Fibroblast of skin of abdomen (primary cell): ENCODE results near the gene SEPTIN11. TPM values are rescaled to one million over a fixed set of nuclear protein-coding genes. Genes with fewer than 3 reads are reported as not detected.

Experiments
- DNase-seq: peaks from one replicate; pipeline ENCODE4 v3.0.0-alpha.2; 2013
- polyA plus RNA-seq, 2 experiments: library from polyadenylated mRNA; unstranded; fragments of 120-200 nt; gene quantifications; one replicate each; pipeline ENCODE4 v1.2.1, GENCODE V29; 2013; ENCODE audit not compliant: insufficient read length in 2 of 2

The SEPTIN11 gene
- 654 TPM for polyA plus RNA-seq (2013, experiment 1 of 2; ENCODE audit: insufficient read length)
- polyA plus RNA-seq (2013, experiment 2 of 2; ENCODE audit: insufficient read length) = 594 TPM

DNA sequence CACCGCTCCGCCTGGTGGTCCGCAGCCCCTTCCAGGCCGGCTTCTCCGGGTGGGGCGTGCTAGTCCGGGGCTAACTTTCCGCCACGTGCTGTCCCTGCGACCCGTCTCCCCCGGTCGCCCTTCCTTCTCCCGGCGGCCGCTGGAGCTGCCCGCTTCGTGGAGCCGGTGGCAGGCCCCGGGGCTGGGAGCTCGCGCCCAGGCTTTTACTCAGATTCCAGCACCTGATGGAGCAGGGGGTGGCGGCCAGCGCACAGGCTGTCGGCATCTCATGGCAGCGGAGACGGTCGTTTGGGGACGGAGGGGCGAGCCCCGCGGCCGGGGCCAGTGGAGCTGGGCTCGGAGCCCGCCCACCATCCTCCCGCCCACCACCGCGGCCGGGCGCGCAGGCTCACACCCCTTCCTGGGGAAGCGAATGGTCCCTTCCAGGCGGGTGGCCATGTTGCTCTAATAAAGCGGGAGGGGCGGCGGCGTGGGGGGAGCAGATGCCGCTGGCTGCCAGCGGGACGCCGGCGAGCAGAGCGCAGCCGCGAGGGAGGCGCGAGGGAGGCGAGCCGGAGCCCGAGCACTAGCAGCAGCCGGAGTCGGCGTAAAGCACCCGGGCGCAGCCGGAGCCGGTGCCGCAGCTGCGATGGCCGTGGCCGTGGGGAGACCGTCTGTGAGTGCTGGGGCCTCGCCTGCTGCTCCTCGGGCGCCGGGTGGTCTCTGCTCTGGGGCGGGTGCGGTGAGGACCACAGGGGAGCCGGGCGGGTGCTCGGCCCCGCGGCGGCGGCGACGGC, at the start of gene SEPTIN11:
Gene SEPTIN11 (plus strand): TSS at position 477 of the 776 bp plus-strand sequence. CDS start 152 bp downstream, at position 629.
- DNase-seq = peak; percentile 97

- DNase-seq = no peak
Observed at GRCh38 chr4:76902233-76902890, 47.2 kb upstream of the SEPTIN11 start.

GRCh38 chr4:76904646-76905190, 44.8 kb upstream of the SEPTIN11 start:
- DNase-seq = no peak

GRCh38 chr4:76905521-76905920, 44.0 kb upstream of the SEPTIN11 start:
- DNase-seq = peak; percentile 93

GRCh38 chr4:76909711-76910110, 39.8 kb upstream of the SEPTIN11 start:
- DNase-seq = no peak

DNA sequence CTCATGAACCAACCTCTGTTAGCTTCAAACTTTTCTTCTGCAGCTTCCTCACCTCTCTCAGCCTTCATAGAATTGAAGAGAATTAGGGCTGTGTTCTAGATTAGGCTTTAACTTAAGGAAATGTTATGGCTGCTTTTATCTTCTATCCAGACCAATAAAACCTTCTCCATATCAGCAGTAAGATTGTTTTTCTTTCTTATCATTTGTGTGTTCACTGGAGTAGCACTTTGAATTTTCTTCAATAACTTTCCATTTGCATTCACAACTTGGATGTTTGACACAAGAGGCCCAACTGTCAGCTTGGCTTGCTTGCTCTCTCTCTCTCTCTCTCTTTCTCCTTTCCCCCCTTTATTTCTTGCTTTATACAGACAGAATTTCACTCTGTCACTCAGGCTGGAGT, 28.8 kb upstream of the SEPTIN11 start:
- DNase-seq = no peak

GRCh38 chr4:76923619-76924357, 25.8 kb upstream of the SEPTIN11 start:
- DNase-seq = no peak

- no peak for DNase-seq
Observed at GRCh38 chr4:76926841-76927240, 22.7 kb upstream of the SEPTIN11 start.

DNA sequence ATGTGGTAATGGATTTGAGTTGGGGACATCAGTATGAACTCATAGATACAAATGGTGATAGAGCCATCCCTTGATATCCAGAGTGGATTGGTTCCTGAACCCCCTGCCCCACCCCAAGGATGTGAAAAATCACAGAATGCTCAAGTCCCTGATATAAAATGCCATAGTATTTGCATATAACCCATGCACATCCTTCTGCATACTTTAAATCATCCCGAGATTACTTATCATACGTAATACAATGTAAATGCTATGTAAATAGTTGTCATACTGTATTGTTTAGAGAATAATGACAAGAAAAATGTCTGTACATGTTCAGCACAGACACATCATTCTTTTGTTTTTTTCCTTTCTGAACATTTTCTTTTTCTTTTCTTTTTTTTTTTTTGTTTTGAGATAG, 18.9 kb upstream of the SEPTIN11 start:
- DNase-seq = no peak

GRCh38 chr4:76931087-76931486, 18.5 kb upstream of the SEPTIN11 start:
- no peak for DNase-seq

GRCh38 chr4:76931576-76932276, 17.8 kb upstream of the SEPTIN11 start:
- no peak for DNase-seq

- DNase-seq = no peak
Observed at GRCh38 chr4:76939184-76939583, 10.4 kb upstream of the SEPTIN11 start.

GRCh38 chr4:76943129-76943620, 6.4 kb upstream of the SEPTIN11 start:
- DNase-seq = no peak

- DNase-seq = no peak
Observed at GRCh38 chr4:76943790-76944189, 5.8 kb upstream of the SEPTIN11 start.

DNA sequence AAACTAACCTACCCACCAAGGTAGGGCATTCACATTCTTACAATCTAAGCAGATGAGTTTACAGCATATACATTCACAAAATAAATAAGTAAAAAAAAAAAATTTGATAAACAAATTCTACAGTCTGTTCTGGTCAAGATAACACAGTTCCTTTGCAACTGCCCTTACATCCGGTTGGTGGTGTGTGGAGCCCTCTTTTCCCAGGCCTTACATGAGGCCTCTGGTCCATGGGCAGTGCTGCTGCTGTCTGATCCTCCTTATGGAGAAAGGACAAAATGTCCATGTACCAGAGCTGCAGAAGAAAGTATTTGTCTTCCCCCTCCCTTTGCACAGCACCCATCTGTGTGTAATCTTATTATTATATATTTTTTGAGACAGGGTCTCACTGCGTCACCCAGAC, 2.2 kb upstream of the SEPTIN11 start:
- peak; percentile 37 for DNase-seq

GRCh38 chr4:76948443-76949275, 893 bp upstream of the SEPTIN11 start:
- DNase-seq = peak; percentile 81

DNA sequence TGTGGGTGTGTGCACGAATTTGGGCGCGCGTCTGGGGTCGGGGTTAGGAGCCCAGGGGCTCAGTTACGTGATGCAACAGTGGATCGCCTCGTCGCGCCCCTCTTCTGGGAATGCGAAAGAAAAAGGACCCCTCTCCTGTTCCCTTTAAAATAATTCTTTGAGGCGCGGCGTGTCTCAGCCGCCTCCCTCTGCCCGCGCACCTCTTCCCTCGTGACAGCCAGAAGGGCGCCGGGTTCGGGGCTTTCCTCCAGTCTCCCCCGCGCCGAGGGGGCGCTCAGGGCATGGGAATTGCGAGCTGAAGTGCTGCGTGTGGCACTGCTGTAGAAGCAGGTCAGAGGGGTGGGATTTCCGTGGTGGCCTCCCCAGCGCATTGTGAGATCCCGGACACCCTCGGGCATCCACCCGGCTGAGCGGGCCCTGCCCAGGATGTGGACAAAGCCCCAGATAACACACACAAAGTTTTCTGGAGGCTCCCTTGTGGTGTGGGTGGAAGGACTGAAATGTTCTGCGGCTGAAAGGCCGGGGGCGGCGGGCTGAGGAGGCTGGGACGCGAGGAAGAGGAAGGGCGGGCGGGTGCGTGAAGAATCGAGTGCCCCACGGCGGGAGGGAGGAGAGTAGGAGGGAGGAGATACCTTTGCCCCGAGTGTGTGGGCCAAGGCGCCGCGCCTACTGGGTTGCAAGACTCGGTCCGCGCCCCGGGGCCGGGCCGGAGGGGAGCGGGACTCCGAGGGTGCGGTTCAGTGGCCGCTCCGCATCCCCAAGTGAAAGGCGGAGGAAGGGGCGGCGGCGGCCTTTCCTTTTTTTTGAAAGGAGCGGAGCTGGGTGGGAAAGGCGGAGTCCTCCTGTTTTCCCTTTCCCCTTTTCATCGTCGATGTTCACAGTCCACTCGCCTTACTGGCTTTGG, 752 bp downstream of the SEPTIN11 start:
- DNase-seq = no peak

DNA sequence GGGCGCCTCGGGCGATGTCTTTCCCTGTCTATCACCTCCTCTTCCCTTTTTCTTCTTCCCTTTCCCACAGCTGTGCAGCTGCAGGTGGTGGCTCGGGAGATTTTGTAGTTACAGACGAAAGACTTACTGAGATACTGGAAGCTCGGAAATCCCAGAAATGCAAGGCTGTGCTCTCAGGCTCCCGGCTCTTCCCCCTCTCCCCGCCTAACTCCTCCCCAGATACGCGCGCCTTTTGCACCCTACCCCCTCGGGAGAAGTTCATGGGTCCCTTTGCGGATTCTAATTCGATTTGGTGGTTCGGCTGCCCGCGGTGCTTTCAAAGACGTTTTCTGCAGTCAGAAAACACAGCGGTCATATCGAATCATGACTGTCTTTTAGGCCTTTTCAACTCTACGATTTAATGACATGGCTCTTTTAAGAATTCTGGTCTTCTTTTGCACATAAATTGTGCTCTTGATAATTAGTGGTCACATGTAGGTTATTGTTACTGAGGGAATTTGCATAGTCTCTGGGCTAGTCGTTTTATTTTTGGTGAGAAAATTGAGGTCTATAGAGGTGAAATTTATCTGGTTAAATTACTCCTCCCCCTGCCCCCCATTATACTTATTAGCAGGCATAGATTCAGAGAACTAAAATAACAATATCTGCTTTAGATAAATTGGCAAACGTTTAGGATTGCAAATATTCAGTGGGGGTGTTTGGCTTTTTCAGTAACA, 1.6 kb downstream of the SEPTIN11 start:
- DNase-seq = peak; percentile 58

DNA sequence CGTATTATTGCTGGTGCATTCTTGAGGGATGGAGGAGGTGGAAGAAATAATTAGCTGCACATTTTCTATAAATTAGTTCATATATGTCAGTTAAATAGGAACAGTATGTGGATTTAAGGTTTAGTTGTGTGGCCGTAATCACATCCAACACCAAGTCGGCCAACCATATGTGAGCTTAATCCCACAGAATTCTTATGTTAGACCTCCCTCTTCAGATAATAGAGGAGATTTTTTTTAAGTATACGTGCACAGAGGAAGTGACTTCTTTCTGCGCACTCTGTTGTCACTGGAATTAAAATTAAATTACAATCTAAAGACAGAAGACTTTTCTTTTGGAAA, 2.1 kb downstream of the SEPTIN11 start:
- peak; percentile 89 for DNase-seq
